HG03439 (cell line): ENCODE results near the gene KIRREL3.
"Not testable (repeated sequence)": the region's sequence is repeated elsewhere in the genome, so short reads cannot be mapped to it uniquely, and the experiment has no call there.

ENCODE experiments used
- ATAC-seq: cut with Tn5 transposase; IDR thresholded peaks from one replicate; pipeline ENCODE4 v1.9.1; 2021; ENCODE audit warnings: mild to moderate bottlenecking, moderate library complexity; ENCODE audit not compliant: unreplicated experiment

KIRREL3 gene

GRCh38 chr11:126959700-126960099 lies 40.9 kb downstream of the KIRREL3 start:
- ATAC-seq: no peak

DNA sequence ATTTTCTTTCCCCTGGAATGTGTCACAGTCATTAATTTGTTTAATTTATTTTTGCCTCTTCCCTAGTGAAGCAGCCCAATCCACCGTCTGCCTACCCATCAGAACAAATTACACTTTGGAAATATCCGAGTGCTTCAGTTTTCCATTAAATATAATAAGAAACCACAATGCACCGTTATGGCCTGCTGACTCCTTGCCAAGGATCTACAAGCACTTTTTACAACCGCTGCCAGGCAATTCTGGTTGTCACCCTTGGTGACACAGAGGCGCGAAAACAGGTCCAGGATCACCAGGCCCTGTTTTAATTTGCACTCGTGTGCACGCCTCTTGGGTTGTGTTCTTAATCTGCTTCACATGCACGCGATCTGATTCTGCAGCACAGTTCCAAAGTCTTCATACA lies 43.9 kb downstream of the KIRREL3 start:
- no peak for ATAC-seq

GRCh38 chr11:126952533-126952932 lies 48.0 kb downstream of the KIRREL3 start:
- not testable (repeated sequence) for ATAC-seq

- ATAC-seq: no peak
Measured at GRCh38 chr11:126951465-126951864, 49.1 kb downstream of the KIRREL3 start.

DNA sequence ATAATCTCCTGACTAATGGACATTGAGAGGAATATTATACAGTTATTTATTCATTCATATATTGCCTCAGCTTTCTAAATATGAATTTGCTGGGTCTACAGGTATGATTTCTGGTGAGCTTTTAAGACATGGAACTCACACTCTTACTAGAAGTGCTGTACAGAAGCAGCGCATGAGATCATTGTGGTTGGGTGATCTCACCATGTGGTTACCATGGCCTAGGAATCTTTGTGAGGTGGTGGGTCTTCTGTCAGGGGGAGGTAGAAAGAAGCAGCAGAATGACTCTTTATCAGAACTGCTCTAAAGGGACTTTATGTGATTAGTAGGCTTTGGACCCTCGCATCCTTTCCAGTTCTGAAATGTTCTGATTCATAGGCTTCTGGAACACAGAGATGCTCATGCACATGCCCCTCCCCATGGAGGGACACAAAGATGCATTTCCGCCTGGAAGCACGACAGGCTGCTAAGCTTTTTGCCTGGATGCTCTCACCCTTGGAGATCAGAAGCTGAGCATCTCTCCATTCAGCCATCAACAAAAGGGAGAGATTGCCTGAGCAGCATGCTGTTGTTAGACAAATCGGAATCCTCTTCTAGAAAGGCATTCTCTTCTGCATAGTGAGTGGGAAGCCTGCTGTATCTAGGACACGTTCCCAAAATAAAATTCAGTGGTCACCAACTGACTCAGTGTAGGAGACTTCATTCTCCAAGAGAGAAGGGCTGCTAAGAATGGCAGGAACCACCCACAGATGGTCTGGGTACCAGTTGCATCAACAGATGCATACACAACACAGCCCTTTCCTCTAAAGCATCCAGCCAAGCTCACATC lies 51.3 kb downstream of the KIRREL3 start:
- ATAC-seq: no peak

GRCh38 chr11:126948563-126948962 lies 52.0 kb downstream of the KIRREL3 start:
- no peak for ATAC-seq

GRCh38 chr11:126945319-126945718 lies 55.3 kb downstream of the KIRREL3 start:
- no peak for ATAC-seq

GRCh38 chr11:126943316-126943715 lies 57.3 kb downstream of the KIRREL3 start:
- no peak for ATAC-seq

- ATAC-seq: no peak
Measured at GRCh38 chr11:126942146-126942545, 58.4 kb downstream of the KIRREL3 start.

DNA sequence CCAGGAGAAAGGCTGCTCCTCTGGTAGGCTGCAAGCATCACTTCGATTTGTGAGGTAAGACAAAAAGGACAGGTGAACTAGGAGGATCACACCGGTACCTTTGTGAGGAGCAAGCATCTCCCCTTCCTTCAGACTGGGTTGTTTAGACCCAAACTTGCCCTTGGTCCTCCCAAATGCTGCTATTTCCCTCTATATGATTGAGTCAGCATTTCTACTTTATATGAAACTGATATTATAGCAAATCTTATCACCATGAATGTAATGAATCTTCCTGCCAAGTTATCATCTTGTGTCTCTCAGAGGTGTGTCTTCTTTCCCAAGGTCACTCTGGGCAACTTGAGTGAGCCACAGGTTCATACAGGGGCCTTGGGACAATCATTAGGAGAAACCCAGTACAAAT lies 61.0 kb downstream of the KIRREL3 start:
- ATAC-seq: no peak

- no peak for ATAC-seq
Measured at GRCh38 chr11:126938718-126939117, 61.9 kb downstream of the KIRREL3 start.

DNA sequence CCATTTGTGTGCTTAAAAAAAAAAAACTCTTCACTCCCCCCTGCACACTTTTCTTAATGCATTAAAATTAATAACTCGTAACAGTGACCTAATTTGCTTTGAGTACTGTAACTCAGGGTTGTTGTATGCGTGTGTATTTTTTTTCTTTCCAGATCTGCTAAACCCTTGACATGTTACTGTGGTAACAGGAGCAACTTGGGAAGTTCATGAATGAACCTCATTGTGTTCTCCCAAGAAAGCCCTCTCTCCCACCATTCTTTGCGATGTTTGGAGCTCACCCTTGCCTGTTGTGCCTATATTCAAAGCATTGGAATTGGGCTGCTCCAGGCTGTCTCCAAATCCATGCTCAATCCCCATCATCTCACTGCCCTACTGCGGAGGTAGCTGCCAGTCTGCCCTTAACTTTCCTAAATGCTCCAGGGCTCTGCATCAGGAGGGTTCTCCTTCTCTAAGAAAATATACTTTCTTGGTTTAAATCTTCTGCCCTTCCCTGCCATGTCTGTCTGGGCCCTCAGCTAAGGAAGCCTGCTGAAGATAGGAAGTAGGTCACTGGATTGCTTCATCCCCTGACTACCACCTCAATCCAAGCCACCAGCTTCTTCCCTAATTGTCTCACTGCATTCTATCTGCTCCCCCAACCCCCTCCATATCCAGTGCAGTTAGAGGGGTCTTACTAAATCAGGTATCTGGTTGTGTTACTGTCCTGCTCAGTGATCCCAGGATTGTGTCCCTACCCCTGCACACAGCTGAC lies 70.3 kb downstream of the KIRREL3 start:
- no peak for ATAC-seq

- no peak for ATAC-seq
Measured at GRCh38 chr11:126929179-126930061, 71.2 kb downstream of the KIRREL3 start.

DNA sequence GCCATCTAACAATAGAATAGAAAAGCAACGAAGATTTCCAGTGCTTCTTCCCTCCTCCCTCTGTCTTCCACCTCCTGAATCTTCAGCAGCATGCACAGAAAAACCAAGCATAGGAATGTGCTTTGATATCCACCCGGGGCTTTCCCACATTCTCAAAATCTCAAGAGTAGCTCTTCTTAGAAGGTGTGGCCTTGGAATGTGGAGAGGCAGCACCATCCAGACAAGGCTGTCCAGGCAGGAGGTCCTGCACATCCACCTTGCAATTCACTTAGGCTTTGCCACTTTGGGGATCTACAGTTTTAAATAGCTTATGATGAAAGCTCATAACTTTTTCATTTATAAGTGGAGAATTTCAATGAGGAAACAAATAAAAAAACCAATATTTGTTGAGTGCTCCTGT lies 72.9 kb downstream of the KIRREL3 start:
- ATAC-seq: no peak

DNA sequence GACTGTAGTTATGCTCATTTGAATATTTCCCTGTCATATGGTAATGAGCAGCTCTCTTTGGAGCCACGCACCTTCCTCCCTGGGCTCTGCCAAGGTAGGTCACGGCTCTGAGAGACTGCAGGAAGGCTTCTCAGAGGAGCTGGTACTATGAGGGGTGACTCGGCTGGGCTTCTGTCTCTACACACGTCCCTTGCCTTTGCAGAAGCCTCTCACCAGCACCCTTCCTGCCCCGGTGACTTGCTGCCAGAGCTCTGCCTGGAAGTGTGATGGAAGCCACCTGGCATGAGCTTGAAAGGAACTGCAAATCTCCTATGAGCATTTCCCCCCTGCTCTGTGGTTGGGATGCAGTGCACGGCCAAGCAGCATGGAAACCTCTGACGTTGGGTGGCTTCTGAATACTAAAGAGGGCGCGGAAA lies 74.2 kb downstream of the KIRREL3 start:
- no peak for ATAC-seq

DNA sequence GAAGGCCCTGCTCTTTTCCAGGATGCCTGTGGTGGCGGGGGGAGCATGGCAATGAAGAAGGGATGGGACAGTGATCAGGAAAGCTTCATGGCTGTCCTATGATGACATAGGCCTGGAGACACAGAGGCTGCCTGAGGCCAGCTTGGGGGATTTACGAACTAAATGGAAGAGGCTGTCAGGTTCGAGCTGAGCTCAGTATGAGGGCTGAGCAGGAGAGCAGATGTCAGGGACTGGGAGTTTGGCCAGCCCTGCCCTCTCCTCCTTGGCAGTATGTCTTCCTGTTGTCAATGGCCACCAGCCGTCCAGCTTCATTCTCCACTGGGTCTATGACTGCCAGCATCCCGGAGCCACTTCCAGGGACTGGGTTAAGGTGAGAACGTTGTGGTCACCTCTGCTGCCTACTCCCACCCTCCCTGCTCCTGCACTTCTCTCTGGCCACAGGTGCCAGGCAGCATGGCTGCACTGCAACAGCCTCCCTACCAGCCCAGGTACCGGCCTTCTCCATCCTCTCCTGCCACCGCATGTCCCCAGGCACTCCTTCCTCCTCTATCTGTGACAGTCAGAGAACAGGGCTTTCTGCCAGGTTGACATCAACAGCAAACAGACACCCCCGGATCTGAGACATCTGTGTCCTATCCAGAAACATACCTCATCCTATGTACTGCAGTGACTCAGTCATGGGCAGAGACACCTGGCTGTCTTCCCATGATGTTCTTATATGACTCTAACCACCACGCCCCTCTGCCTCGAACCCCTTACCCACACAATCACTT lies 75.1 kb downstream of the KIRREL3 start:
- no peak for ATAC-seq

- no peak for ATAC-seq
Measured at GRCh38 chr11:126924376-126925040, 76.1 kb downstream of the KIRREL3 start.

GRCh38 chr11:126920833-126921232 lies 79.7 kb downstream of the KIRREL3 start:
- no peak for ATAC-seq

DNA sequence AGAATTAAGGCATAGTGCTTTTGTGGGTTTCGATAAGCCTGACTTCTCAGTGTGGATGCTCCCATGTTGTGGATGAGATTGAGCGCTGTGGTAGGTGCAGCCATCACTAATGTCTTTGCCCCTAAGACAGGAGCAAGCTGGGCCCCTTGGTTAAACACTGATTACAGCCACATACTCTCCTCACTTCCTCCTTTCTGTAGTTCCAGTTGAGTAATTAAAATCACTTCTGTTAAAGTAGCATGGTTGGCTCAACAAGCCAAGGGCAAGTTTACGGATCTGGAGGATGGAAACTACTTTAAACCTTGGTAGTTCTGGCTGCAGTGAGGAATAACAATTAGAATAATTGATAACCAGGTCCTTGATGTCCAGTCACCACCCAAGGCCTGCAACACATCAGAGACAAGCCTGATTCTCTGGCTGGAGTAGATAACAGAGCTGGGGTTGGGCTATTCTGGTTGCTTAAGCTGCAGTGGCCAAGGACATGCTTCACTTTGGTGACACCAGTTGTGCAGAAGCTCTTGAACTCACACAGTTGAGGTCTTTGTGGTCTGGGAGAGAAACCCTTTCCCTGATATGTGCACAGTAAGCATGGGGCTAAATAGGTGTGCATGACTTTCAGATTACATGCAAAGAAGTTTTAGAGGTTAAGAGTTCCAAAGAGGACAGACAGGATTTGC lies 81.3 kb downstream of the KIRREL3 start:
- no peak for ATAC-seq
